ENCODE data around the gene HLA-DQB1.
A peak's percentile ranks its signal among the peaks of the same experiment; 100 is the strongest.

The HLA-DQB1 gene

GRCh38 chr6:32624565-32624964 lies 41.9 kb downstream of the HLA-DQB1 start:
- no peak for DNase-seq

- no peak for DNase-seq
These were observed 42.8 kb downstream of the HLA-DQB1 start for GRCh38 chr6:32623693-32624092.

DNA sequence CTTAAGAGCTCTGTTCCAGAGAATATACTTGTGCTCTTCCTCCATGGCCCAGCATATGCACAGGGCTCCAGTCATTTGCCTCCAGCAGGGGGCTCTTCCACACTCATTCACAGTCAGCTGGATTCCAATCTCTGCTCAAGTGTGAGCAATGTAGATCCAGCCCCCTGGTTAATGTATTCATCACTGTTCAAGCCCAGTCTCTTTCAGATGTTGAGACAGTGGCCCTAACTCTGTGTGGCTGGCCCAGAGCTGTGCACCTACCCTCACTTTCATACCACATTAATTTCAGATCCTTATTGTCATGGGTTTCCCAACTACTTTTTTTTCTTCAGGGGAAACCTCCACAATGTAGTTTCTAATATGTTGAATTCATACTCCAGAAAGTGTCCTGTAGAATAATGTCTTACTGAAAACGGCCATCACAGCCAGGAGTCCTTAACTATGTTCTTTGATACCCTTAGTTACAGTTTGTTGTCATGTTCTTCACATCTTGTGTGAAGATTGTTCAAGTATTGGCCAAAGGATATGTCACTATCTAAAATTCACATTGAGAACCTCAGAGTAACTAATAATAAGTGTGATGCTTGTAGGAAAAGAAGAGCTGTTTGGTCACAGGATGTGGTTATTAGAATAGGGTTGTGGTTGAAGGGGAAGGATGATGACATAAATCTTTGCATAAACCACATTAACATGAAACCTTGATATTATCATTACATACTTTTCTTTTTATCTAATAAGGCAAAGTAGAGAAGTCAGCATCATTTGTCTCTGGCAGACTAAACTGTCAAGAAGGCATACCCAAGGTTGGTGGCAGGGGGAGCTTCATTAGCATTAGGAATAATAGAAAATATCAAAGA lies 43.7 kb downstream of the HLA-DQB1 start:
- DNase-seq: peak; percentile 92

- no peak for DNase-seq
These were observed 45.1 kb downstream of the HLA-DQB1 start for GRCh38 chr6:32621372-32621771.

DNA sequence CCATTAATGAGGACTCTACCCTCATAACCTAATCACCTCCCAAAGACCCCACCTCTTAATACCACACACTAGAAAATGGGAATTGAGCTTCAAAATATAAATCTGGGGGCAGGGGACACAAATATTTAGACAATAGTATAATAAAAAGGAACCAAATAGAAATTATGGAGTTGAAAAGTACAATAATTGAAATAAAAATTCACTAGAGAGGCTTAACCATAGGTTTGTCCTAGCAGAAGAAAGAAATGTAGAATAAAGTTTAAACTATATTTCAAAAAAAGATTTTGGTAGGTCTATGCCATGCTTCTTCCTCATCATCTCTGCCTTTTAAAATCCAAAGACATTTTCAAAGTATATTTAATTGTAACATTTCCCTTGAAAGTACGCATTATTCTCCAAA lies 48.7 kb downstream of the HLA-DQB1 start:
- no peak for DNase-seq

GRCh38 chr6:32615885-32616532 lies 50.4 kb downstream of the HLA-DQB1 start:
- DNase-seq: no peak

DNA sequence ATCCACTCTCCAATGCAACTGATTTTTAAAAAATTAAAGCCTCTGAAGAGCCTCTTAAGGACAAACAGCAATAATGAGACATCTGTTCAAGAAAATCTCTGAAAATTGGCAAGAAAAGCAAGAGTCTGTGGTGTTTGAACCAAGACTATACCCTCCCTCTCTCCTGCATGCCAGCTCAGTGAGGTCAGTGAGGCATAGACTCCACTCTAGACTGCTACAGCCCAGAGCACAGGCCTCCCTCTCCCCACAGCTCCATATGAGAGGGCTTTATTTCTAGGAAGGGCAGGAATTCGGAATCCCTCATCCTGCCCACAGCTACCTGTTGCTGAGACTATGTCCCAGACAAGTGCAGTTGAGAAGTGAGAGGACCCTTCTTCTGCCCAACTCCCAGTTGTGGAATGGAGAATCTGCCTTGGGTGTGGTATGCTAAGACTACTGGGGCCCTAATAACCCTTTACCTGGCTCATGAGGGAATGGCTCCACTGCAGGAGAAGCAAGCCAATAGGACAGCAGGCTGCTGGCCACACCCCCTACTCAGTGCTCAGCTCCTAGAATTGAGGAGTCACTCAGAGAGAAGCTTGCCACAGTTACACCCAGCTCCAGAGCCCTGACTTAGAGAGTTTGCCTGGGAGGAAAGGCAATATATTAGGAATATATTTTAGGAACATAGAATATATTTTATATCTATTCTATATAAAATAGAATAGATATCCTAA lies 51.9 kb downstream of the HLA-DQB1 start:
- DNase-seq: no peak

GRCh38 chr6:32613475-32613874 lies 53.0 kb downstream of the HLA-DQB1 start:
- DNase-seq: no peak

DNA sequence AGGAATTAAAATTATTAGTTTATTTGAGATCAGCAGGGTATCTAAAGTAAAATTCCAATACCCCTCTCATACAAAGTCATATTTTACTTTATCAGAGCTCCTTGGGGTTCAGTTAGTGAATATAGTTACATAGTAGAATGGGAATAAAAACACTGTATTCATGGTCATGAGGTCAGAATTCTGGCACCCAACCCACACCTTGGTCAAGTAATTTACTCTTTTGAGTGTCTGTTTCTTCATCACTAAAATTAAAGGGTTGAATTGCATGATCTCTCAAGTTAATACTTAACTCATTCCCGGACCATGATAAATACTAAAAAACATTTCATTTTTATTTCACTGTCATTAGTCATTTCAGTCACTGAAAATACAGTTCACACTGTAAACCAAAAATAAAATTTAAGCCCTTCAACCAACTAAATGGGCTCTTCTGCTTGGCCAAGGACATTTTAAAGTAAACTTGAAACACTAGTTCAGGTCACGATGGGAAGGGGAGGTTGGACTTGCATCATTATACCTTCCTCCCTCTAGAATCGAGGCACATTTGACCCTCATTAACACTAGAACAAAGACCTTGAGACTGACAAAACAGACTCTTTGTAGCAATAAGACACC lies 55.7 kb downstream of the HLA-DQB1 start:
- no peak for DNase-seq

GRCh38 chr6:32609731-32610640 lies 56.5 kb downstream of the HLA-DQB1 start:
- peak; percentile 88 for DNase-seq

Measured in CD4-positive, alpha-beta T cell treated with Interleukin-17A for 1 hour (primary cell).